ENCODE results near the gene MYH6.
A peak's percentile ranks its signal among the peaks of the same experiment; 100 is the strongest.
"Not testable (repeated sequence)": the region's sequence is repeated elsewhere in the genome, so short reads cannot be mapped to it uniquely, and the experiment has no call there.

Gene MYH6

GRCh38 chr14:23435543-23436326 is 27.7 kb upstream of the MYH6 start, which contains the start of gene MYH7:
Gene MYH7 (minus strand): TSS chr14:23435660. CDS start chr14:23433732, 1,928 bp downstream.
- no peak for DNase-seq

- DNase-seq = no peak
These were observed 26.6 kb upstream of the MYH6 start for GRCh38 chr14:23434488-23435222.

- DNase-seq = no peak
These were observed 25.4 kb upstream of the MYH6 start for GRCh38 chr14:23433457-23433856.

- no peak for DNase-seq
These were observed 24.9 kb upstream of the MYH6 start for GRCh38 chr14:23432946-23433345.

- no peak for DNase-seq
These were observed 24.2 kb upstream of the MYH6 start for GRCh38 chr14:23432102-23432925.

- DNase-seq = no peak
These were observed 23.4 kb upstream of the MYH6 start for GRCh38 chr14:23431486-23431885.

GRCh38 chr14:23430723-23431085 is 22.6 kb upstream of the MYH6 start:
- peak; percentile 58 for DNase-seq

GRCh38 chr14:23430016-23430722 is 22.1 kb upstream of the MYH6 start:
- no peak for DNase-seq

GRCh38 chr14:23428686-23429495 is 20.8 kb upstream of the MYH6 start:
- DNase-seq = no peak

GRCh38 chr14:23425798-23426197 is 17.7 kb upstream of the MYH6 start:
- DNase-seq = not testable (repeated sequence)

GRCh38 chr14:23425169-23425568 is 17.1 kb upstream of the MYH6 start:
- DNase-seq = no peak

GRCh38 chr14:23423657-23424056 is 15.6 kb upstream of the MYH6 start:
- DNase-seq = no peak

- DNase-seq = no peak
These were observed 13.5 kb upstream of the MYH6 start for GRCh38 chr14:23421594-23421993.

GRCh38 chr14:23419646-23420045 is 11.6 kb upstream of the MYH6 start:
- DNase-seq = not testable (repeated sequence)

GRCh38 chr14:23418021-23418420 is 9.9 kb upstream of the MYH6 start:
- no peak for DNase-seq

- not testable (repeated sequence) for DNase-seq
These were observed 9.2 kb upstream of the MYH6 start for GRCh38 chr14:23417269-23417668.

GRCh38 chr14:23416801-23417200 is 8.7 kb upstream of the MYH6 start:
- no peak for DNase-seq

- DNase-seq = no peak
These were observed 8.0 kb upstream of the MYH6 start for GRCh38 chr14:23415821-23416778.

- DNase-seq = no peak
These were observed 7.1 kb upstream of the MYH6 start for GRCh38 chr14:23414906-23415820.
